H1 (cell line): ENCODE results near the gene NPS. TPM values are rescaled to one million over a fixed set of nuclear protein-coding genes. Genes with fewer than 3 reads are reported as not detected.

ENCODE experiments used
- CTCF ChIA-PET: fragments of 300-600 bp; sonication (Branson Sonifier 250); formaldehyde crosslinking; loops from one replicate; lab custom pipeline; 2021; ENCODE audit not compliant: partially characterized antibody; lab: Charles Lee
- POLR2A ChIA-PET: fragments of 300-600 bp; sonication (Branson Sonifier 250); formaldehyde crosslinking; loops from one replicate; lab custom pipeline; 2021; ENCODE audit warnings: inconsistent platforms; ENCODE audit not compliant: partially characterized antibody; lab: Charles Lee
- DNase-seq, 2 experiments: peaks; one replicate each; pipeline versions ENCODE4 v3.0.0 to v3.0.0-alpha.2; 2010 to 2022; ENCODE audit warnings: low spot score in 2 of 2, low read depth in 1 of 2, mixed read lengths in 1 of 2
- FAIRE-seq: peaks from 2 replicates; lab custom pipeline; 2011; peaks lifted over from hg19 to GRCh38; lab: Jason Lieb, UNC
- H2AFZ ChIP-seq: 2 replicates; pipeline ENCODE4 v1.8.1; 2012; ENCODE audit warnings: low read length, inconsistent platforms
- H2AK5ac ChIP-seq: 2 replicates; pipeline ENCODE4 v1.6.1; 2013; ENCODE audit warnings: low read depth, low read length
- H2BK120ac ChIP-seq: replicated peaks from 2 replicates; pipeline ENCODE3; 2013; ENCODE audit warnings: low read depth, low read length, inconsistent platforms
- H2BK12ac ChIP-seq: 2 replicates; pipeline ENCODE4 v1.6.1; 2013; ENCODE audit warnings: low read depth, low read length
- H2BK15ac ChIP-seq: 2 replicates; pipeline ENCODE4 v1.6.1; 2013; ENCODE audit warnings: low read length
- H2BK20ac ChIP-seq: 2 replicates; pipeline ENCODE4 v1.6.1; 2013; ENCODE audit warnings: low read length
- H2BK5ac ChIP-seq: 2 replicates; pipeline ENCODE4 v1.6.1; 2013; ENCODE audit warnings: low read depth, low read length
- H3K14ac ChIP-seq: 2 replicates; pipeline ENCODE4 v1.6.1; 2013; ENCODE audit warnings: inconsistent platforms; ENCODE audit not compliant: insufficient read length
- H3K18ac ChIP-seq: 2 replicates; pipeline ENCODE4 v1.6.1; 2013; ENCODE audit warnings: low read length; ENCODE audit errors: extremely low read depth
- H3K23ac ChIP-seq: 2 replicates; pipeline ENCODE4 v1.6.1; 2013; ENCODE audit warnings: inconsistent platforms; ENCODE audit not compliant: insufficient read length
- H3K23me2 ChIP-seq: 2 replicates; pipeline ENCODE4 v1.6.1; 2013; ENCODE audit warnings: low read depth, low read length
- H3K27ac ChIP-seq: 2 replicates; pipeline ENCODE4 v1.6.1; 2011; ENCODE audit warnings: low read depth, low read length, inconsistent platforms
- H3K27me3 ChIP-seq, 4 experiments: replicated peaks in 1 of 4; 1 replicate in 1 of 4; 2 replicates in 3 of 4; pipeline versions ENCODE4 v1.6.1 to v1.8.1; 2011 to 2013; ENCODE audit warnings: low read length in 3 of 4, mild to moderate bottlenecking in 3 of 4, inconsistent platforms in 2 of 4, mixed read lengths in 2 of 4, moderate library complexity in 1 of 4; ENCODE audit not compliant: control insufficient read depth in 3 of 4, insufficient read depth in 3 of 4; ENCODE audit errors: extremely low read depth in 1 of 4
- H3K36me3 ChIP-seq, 4 experiments: 2 replicates each; pipeline versions ENCODE4 v1.6.1 to v1.8.1; 2011 to 2013; ENCODE audit warnings: mild to moderate bottlenecking in 4 of 4, low read length in 3 of 4, moderate library complexity in 2 of 4, control low read depth in 1 of 4, inconsistent platforms in 1 of 4; ENCODE audit not compliant: insufficient read depth in 4 of 4, control insufficient read depth in 2 of 4
- H3K4ac ChIP-seq: replicated peaks from 2 replicates; pipeline ENCODE3; 2013; ENCODE audit warnings: low read length, low read depth, mixed read lengths, inconsistent platforms; ENCODE audit not compliant: insufficient read length
- H3K4me1 ChIP-seq, 4 experiments: replicated peaks in 1 of 4; 1 replicate in 1 of 4; 2 replicates in 3 of 4; pipeline versions ENCODE4 v1.6.1 to v1.8.1; 2011 to 2013; ENCODE audit warnings: low read length in 3 of 4, inconsistent platforms in 2 of 4, mixed read lengths in 1 of 4; ENCODE audit not compliant: insufficient read depth in 4 of 4, control insufficient read depth in 3 of 4
- H3K4me2 ChIP-seq, 2 experiments: 2 replicates each; pipeline versions ENCODE4 v1.6.1 to v1.8.1; 2011 to 2013; ENCODE audit warnings: low read depth in 2 of 2, low read length in 2 of 2, control low read depth in 1 of 2, inconsistent platforms in 1 of 2, mild to moderate bottlenecking in 1 of 2; ENCODE audit not compliant: insufficient read depth in 1 of 2
- H3K4me3 ChIP-seq, 4 experiments: fragments of 200-600, 300-600 bp in 1 of 4; sonication (generic), shearing (Covaris generic), sonication (Bioruptor Twin) in 1 of 4; 2 replicates each; pipeline versions ENCODE4 v1.5.1 to v1.8.1; 2011 to 2016; ENCODE audit warnings: low read length in 4 of 4, low read depth in 3 of 4, control low read depth in 2 of 4, inconsistent platforms in 2 of 4, mild to moderate bottlenecking in 2 of 4, mixed read lengths in 1 of 4, moderate library complexity in 1 of 4; ENCODE audit not compliant: insufficient read depth in 2 of 4; ENCODE audit errors: extremely low read depth in 1 of 4
- H3K56ac ChIP-seq: replicated peaks from 2 replicates; pipeline ENCODE3; 2013; ENCODE audit warnings: low read depth, mild to moderate bottlenecking, mixed read lengths, low read length, inconsistent platforms; ENCODE audit not compliant: insufficient read length
- H3K79me1 ChIP-seq: 2 replicates; pipeline ENCODE4 v1.6.1; 2013; ENCODE audit warnings: low read depth, low read length, control low read depth
- H3K79me2 ChIP-seq, 2 experiments: 2 replicates each; pipeline versions ENCODE4 v1.6.1 to v1.8.1; 2012 to 2013; ENCODE audit warnings: low read length in 2 of 2, mild to moderate bottlenecking in 2 of 2, inconsistent platforms in 1 of 2; ENCODE audit not compliant: insufficient read depth in 2 of 2, control insufficient read depth in 1 of 2
- H3K9ac ChIP-seq, 4 experiments: replicated peaks in 1 of 4; 1 replicate in 1 of 4; 2 replicates in 3 of 4; pipeline versions ENCODE4 v1.6.1 to v1.8.1; 2011 to 2013; ENCODE audit warnings: low read depth in 3 of 4, low read length in 3 of 4, control low read depth in 2 of 4, mild to moderate bottlenecking in 2 of 4, moderate library complexity in 2 of 4, inconsistent platforms in 1 of 4; ENCODE audit errors: extremely low read depth in 1 of 4
- H3K9me3 ChIP-seq, 2 experiments: 2 replicates each; pipeline versions ENCODE4 v1.6.1 to v1.8.1; 2012 to 2013; ENCODE audit warnings: mild to moderate bottlenecking in 2 of 2, moderate library complexity in 2 of 2, control low read depth in 1 of 2, inconsistent platforms in 1 of 2, low read depth in 1 of 2, low read length in 1 of 2, mixed read lengths in 1 of 2; ENCODE audit not compliant: insufficient read depth in 2 of 2
- H4K20me1 ChIP-seq, 2 experiments: replicated peaks in 1 of 2; 2 replicates each; pipeline versions ENCODE3 to v1.8.1; 2011 to 2013; ENCODE audit warnings: inconsistent platforms in 2 of 2, low read length in 2 of 2, mild to moderate bottlenecking in 1 of 2; ENCODE audit not compliant: insufficient read depth in 2 of 2, control insufficient read depth in 1 of 2
- H4K5ac ChIP-seq: 2 replicates; pipeline ENCODE4 v1.6.1; 2013; ENCODE audit warnings: low read length, low read depth, mixed read lengths, inconsistent platforms; ENCODE audit not compliant: insufficient read length
- H4K8ac ChIP-seq: 2 replicates; pipeline ENCODE4 v1.8.0; 2013; ENCODE audit warnings: mild to moderate bottlenecking, moderate library complexity, low read length, inconsistent platforms; ENCODE audit not compliant: insufficient read depth; ENCODE audit errors: extremely low read depth
- H4K91ac ChIP-seq: replicated peaks from 2 replicates; pipeline ENCODE3; 2013; ENCODE audit warnings: low read length, mixed read lengths, inconsistent platforms; ENCODE audit not compliant: insufficient read length
- CREB1 ChIP-seq: IDR thresholded peaks from 2 replicates; pipeline ENCODE4 v1.6.1; 2012; ENCODE audit warnings: inconsistent platforms
- EZH2 ChIP-seq: fragments of 200-600 bp; sonication (generic); IDR thresholded peaks from 2 replicates; pipeline ENCODE4 v1.7.1; 2012; ENCODE audit warnings: low read depth, mild to moderate bottlenecking, moderate library complexity, low read length, inconsistent platforms; ENCODE audit not compliant: severe bottlenecking
- PHF8 ChIP-seq: fragments of 200-600 bp; sonication (generic); conservative IDR thresholded peaks from 2 replicates; pipeline ENCODE4 v1.7.1; 2012; ENCODE audit warnings: low read depth, mild to moderate bottlenecking, inconsistent platforms, low read length, moderate library complexity
- POLR2AphosphoS5 ChIP-seq: IDR thresholded peaks from 2 replicates; pipeline ENCODE4 v1.6.1; 2011; ENCODE audit warnings: low read depth, low read length
- SIN3A ChIP-seq, 2 experiments: IDR thresholded peaks in 1 of 2; conservative IDR thresholded peaks in 1 of 2; 2 replicates each; pipeline ENCODE4 v1.6.1; 2011 to 2012; ENCODE audit warnings: low read length in 2 of 2, improper control_type of control experiment in 1 of 2, low read depth in 1 of 2, mild to moderate bottlenecking in 1 of 2
- SIRT6 ChIP-seq: IDR thresholded peaks from one replicate; pipeline ENCODE4 v1.7.1; 2012; ENCODE audit warnings: low read length, inconsistent platforms
- TCF12 ChIP-seq: IDR thresholded peaks from 2 replicates; pipeline ENCODE4 v1.6.1; 2011; ENCODE audit warnings: low read depth, mild to moderate bottlenecking, low read length
- WGBS, 2 experiments: shearing (Covaris generic) in 1 of 2; methylation state at CpG; one replicate each; pipeline versions ENCODE4 v1.1.6 to v1.1.7; 2013 to 2015; ENCODE audit warnings: low lambda C conversion rate in 2 of 2, mixed read lengths in 2 of 2, inconsistent platforms in 1 of 2, low coverage in 1 of 2, missing lambda C conversion rate in 1 of 2; ENCODE audit not compliant: insufficient replicate concordance in 2 of 2, insufficient coverage in 1 of 2, insufficient read length in 1 of 2; ENCODE audit errors: extremely low coverage in 1 of 2, missing lambda C conversion rate in 1 of 2; 5-methylcytosine and 5-hydroxymethylcytosine counted together
- polyA plus RNA-seq, 7 experiments: library from polyadenylated mRNA; depleted of rRNA in 3 of 7; stranded (reverse) in 5 of 7; unstranded in 2 of 7; fragments of >200 nt in 5 of 7; fragments of 200-250 nt in 2 of 7; gene quantifications; 1 replicate in 5 of 7; 2 replicates in 1 of 7; 4 replicates in 1 of 7; pipeline versions ENCODE4 v1.2.1 to v1.2.3, GENCODE V29; 2011 to 2013; ENCODE audit warnings: missing spikeins in 2 of 7, mixed read lengths in 2 of 7
- total RNA-seq: library from RNA; stranded (reverse); fragmentation: NEBNext Ultra II Directional; extraction: Animal tissue kit (Norgen Biotek cat#: 25700); gene quantifications from 2 replicates; pipeline ENCODE4 v1.2.1, GENCODE V29; 2021

NPS gene
- total and polyA plus RNA-seq, 2 of the 8 experiments (the other 6 are each of a cell fraction or from before 2014, with no cell fraction given): not detected

- FAIRE-seq: no peak
- H4K8ac ChIP-seq: no peak overlapping the region
- TF ChIP-seq POLR2AphosphoS5: no peak
- no peak for TF ChIP-seq EZH2
- TF ChIP-seq TCF12: no peak
- TF ChIP-seq SIRT6: no peak
- no peak for TF ChIP-seq PHF8
- no peak for TF ChIP-seq SIN3A (conservative IDR thresholded peaks at IDR 0.05 in 1 of 2, IDR thresholded peaks at IDR 0.05 in 1 of 2; ENCODE audit: low read depth in 1 of 2, low read length in 2 of 2)
- TF ChIP-seq CREB1: no peak
- no peaks in the 10 kb centered on the region for H3K4me1 ChIP-seq
- no peaks in the 10 kb centered on the region for H3K36me3 ChIP-seq
- no peak overlapping the region for H2BK20ac ChIP-seq
- H3K9me3 ChIP-seq: peaks cover 4 to 6% of the 10 kb centered on the region in 2 experiments; a peak in 3 of 4 replicates
- no peak overlapping the region for H2BK12ac ChIP-seq
- no peak overlapping the region for H2BK15ac ChIP-seq
- no peaks in the 10 kb centered on the region for H3K27me3 ChIP-seq
- H4K5ac ChIP-seq: no peak overlapping the region
- H3K4me3 ChIP-seq: no peak overlapping the region
- H3K79me1 ChIP-seq: no peaks in the 10 kb centered on the region
- POLR2A ChIA-PET: no interaction called here
- no peak overlapping the region for H3K27ac ChIP-seq
- H2BK120ac ChIP-seq: no peak overlapping the region
- no peak overlapping the region for H3K4ac ChIP-seq
- H3K14ac ChIP-seq: no peak overlapping the region
- no peak overlapping the region for H2BK5ac ChIP-seq
- CTCF ChIA-PET: interaction anchor here (1.2 to 1.5 kb wide), 2 partner anchors 9 to 64 kb away, joined by 3 to 4 read pairs; no protein-coding TSS in a partner anchor
- H3K23ac ChIP-seq: no peak overlapping the region
- DNase-seq: no peak
- H3K79me2 ChIP-seq: no peaks in the 10 kb centered on the region
- H4K20me1 ChIP-seq: no peaks in the 10 kb centered on the region
- no peak overlapping the region for H2AK5ac ChIP-seq
- H2AFZ ChIP-seq: no peak overlapping the region
- H4K91ac ChIP-seq: no peak overlapping the region
- H3K9ac ChIP-seq: no peak overlapping the region
- H3K56ac ChIP-seq: no peak overlapping the region
- H3K4me2 ChIP-seq: no peak overlapping the region
- H3K18ac ChIP-seq: no peak overlapping the region
- H3K23me2 ChIP-seq: peaks cover 2% of the 10 kb centered on the region; the same call in 1 of the 2 replicates
- 91% methylated on average over 4 of the region's 4 CpGs; no CpG with 5 or more reads in 1 of the 2 experiments for WGBS, 2 experiments
Observed at GRCh38 chr10:127585519-127586023, 36.5 kb downstream of the NPS start.
